Epithelial cell of prostate (primary cell): ENCODE data around the gene FKBP3.
"Not testable (repeated sequence)": the region's sequence is repeated elsewhere in the genome, so short reads cannot be mapped to it uniquely, and the experiment has no call there.

Source experiments
- DNase-seq: peaks from one replicate; pipeline ENCODE4 v3.0.0-alpha.2; 2011; ENCODE audit warnings: low read depth, low spot score
- H3K27ac ChIP-seq: fragments of 450-650 bp; 2 replicates; pipeline ENCODE4 v1.5.1; 2017; ENCODE audit warnings: mild to moderate bottlenecking

Gene FKBP3

DNA sequence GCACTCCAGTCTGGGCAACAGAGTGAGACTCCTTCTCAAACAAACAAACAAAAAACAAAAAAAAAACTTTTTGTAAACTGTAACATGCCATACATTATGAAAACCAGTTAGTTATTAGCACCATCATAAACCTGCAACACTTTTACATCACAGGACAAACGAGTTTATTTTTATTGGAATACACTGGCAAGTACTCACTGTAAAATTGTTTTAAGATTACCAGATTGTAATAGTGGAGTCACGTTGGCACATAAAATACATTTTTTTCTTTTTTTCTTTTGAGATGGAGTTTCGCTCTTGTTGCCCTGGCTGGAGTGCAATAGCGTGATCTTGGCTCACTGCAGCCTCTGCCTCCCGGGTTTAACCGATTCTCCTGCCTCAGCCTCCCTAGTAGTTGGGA is 15.7 kb downstream of the FKBP3 start:
- no peak overlapping the region for H3K27ac ChIP-seq
- DNase-seq = no peak

DNA sequence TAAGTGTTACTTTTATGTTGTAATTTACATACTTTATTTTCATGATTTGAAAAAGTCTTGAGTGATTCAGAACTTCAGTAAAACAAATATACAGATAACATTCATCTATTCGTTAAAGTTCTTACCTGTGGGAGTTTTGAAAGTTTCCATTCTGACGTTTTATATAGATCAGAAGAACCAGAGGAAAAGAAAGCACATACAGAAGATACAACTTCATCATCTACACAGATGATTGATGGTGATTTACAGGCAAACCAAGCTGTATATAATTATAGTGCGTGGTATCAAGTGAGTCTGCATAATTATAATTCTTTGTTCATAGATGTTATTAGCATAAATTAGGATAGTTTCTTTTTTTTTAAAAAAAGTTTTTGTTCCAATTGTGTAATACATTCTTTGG is 20.0 kb downstream of the FKBP3 start:
- H3K27ac ChIP-seq = no peak overlapping the region
- DNase-seq = no peak

DNA sequence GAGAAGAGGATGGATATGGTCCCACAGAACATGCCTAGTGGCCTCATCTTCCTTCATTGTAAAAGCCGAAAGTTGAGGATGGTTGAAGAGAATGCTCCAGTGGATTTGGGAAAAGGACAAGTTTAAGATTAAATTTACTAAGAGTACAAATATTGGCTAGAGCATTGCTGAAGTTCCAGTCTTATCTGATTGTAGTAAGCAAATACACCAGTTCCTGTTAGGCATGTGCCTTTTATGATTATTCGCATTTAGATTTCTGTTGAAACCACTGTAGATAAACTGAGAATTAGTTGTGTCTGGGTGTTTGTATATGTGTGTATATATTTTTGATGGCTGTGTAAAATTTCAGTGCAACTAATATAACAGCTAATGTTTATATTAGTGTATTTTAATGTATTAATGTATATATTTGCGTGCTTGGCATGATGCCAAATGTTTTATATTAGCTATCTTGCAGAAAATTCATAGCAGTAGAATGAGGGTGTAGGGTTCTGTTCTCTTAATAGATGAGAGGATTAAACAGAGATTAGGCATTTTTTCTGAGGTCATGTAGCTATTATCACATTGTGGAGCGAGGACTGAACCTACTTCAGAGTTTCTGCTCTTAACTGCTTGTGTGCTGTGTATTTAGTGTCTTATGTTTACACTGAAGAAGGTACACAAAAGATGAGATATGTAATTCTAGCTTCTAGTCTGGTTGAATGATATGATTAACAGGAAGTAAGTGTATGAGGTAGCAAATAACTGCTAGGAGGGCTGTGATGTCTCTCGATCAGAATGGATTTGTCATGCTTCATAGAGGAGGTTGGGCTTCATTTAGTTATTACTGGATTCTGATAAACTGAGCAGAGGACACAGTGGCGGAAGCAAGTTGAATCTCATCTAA is 21.1 kb downstream of the FKBP3 start:
- DNase-seq = no peak
- H3K27ac ChIP-seq = peak overlapping the region; percentile 30

DNA sequence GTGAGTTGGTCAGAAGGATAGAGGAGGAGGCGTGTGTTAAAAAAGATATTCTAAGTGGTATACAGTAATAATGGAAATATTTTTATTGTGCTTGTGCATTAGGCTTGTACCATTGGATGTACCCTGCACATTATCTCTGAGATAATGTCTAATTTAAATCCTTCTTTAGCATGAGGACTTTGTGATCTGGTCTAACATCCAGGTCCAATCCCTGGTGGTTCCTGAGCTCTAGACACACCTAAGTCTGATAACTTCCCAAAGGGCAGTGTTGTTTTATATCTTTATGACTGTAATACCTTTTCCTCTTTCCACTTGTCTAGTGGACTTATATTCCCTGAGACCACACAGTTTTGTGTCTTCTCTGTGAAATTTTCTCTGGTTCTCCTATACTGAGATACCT is 29.7 kb downstream of the FKBP3 start:
- DNase-seq = no peak
- H3K27ac ChIP-seq = no peak overlapping the region

DNA sequence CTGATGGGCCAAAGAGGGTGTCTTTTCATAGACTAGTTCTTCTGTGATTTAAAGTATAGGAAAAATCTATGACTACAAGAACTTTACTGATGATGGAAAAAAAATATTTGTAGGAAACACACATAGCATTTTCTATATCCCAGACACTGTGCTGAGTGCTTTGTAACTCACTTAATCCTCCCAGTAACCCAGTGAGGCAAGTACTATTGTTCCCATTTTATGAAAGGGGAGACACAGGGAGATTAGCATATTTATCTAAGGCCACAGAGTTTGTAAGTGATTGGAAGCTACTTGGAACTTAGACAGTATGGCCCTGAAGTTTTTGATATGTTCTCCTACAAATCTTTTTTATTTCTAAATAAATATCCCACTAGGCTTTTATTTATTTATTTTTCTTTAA is 30.5 kb downstream of the FKBP3 start:
- DNase-seq = no peak

DNA sequence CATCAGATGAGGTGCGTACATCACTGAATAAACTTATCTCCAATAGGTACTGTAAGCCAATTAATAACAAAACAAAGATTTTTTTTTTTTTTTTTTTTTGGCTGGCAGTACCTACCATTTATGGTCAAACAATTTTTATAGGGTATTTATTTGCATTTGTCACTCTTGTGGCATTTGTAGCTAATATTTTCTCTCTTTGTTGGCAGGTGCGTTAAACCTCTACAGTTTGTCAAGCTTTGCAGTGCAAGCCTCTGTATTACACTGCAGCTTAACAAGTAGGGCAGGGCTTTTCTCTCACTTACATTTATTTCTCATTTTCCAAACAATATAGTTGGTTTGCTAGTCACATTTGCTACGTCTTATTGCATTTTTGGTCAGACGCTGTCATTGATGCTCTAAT is 38.1 kb downstream of the FKBP3 start:
- no peak for DNase-seq
- no peak overlapping the region for H3K27ac ChIP-seq

More for the DNA sequence above, 30.5 kb downstream of the FKBP3 start:
- H3K27ac ChIP-seq = no peak overlapping the region

DNA sequence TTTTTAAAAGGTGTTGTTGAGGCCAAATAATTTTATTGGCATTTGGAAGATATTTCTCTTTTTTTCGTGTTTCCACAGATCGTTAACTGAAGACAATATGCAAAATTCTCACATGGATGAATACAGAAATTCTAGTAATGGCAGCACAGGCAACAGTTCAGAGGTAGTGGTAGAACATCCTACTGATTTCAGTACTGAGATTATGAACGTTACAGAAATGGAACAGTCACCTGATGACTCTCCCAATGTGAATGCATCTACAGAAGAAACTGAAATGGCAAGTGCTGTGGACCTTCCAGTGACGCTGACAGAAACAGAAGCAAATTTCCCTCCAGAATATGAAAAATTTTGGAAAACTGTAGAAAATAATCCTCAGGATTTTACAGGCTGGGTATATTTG is 39.1 kb downstream of the FKBP3 start:
- no peak for DNase-seq
- no peak overlapping the region for H3K27ac ChIP-seq

DNA sequence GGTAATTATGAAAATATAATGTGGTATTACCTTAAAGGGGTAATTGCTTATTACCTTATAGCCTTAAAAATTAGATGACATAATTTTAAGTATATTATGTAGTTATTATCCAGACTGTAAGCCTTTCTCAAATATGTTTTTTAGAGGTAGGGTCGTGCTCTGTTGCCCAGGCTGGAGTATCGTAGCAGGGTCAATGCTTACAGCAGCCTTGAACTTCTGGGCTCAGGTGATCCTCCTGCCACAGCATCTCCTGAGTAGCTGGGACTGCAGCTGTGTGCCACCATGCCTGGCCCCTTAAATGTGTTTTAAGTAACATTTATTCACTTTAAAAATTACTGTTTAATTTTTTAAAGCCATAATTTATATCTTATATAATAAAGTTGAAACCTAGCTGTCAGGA is 40.0 kb downstream of the FKBP3 start:
- H3K27ac ChIP-seq = no peak overlapping the region
- no peak for DNase-seq

DNA sequence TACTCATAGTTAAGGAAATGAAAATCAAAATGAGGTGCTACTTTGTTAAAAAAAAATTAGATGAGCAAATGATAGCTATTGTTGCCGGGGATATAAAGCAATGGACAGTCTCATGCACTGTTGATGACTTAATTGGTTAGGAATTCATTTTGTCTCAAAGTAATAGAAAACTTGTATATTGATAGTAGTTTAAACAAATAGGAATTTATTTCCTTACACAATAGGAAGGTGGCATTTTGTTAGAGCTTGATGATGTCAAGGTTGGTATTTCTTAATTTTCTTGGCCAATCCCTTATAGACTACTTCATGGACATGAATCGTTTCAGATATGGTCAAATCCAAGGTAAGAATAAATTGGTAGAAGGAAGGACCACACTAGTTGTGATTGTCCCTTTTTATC is 42.6 kb downstream of the FKBP3 start:
- no peak for DNase-seq
- peak overlapping the region; percentile 17 for H3K27ac ChIP-seq

DNA sequence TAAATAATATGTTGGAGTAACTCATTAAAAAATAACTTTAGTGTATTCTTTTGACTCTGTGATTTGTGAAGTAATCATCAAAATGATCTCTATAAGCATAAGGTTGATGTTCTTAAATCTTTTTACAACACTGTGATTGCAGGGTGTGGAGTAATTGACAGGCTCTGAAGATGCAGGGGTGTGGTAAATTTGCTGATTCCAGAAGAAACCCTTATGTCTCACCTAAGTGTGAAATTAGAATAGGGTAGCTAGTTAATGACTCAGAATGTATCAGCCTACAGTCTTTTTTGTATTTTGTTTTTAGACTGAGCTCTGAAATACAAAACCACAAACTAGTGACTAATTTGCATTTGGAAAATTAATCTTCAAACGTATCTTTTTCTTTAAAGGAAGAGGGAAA is 44.5 kb downstream of the FKBP3 start:
- peak overlapping the region; percentile 42 for H3K27ac ChIP-seq
- DNase-seq = peak; percentile 45

DNA sequence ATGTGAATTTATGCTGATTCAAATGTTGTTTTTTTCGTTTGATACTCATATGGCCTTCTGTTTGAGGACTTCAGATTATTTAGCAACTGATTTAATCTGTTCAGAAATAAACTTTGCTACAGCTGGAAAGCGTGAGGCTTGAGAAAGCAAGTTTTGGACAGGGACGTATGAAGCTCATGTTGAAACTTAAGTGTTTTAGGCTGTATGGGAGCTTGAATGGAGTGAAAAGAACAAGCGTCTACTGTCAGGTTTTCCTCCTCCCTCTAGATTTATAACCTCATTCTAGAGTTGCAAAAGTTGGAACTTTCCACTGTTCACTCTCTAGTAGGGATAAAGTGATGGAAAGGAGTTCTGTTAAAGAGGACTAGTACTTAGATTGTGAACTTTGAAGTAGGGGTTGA is 49.3 kb downstream of the FKBP3 start:
- DNase-seq = no peak
- H3K27ac ChIP-seq = peak overlapping the region; percentile 77

DNA sequence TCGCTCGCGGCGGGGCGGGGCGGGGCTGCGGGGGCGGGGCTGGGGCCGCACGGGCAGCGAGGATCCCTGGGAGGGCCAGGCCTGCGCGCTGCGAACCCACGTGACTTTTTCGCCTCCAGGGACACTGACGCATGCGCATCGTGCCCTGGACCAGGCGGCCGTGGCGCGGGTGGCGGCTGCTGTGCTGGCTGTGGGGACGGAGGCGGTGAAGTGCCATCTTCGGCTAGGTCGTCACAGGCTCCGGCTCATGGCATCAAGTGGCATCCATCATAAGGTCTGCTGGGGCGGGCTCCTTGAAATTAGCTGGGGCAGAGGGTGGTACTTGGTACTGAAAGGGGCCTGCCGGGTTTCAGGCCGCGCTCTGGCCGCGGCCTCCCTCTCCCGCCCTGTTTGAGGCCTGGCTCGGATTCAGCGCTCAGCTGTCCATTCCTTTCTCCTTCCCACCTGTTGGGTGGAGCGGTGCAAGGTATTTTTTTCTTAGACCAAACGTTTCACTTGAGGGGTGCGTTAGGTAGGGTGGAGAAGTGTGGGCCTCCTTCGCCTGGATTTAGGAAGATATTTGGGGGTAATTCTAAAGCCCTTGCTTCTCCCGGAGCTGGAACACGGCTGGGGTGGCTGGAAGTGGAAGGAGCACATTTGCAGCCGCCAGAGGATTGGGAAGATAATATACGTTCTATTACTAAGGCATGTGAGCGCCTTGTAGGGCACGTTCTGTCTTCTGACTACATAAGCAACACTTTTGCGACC is 50.1 kb downstream of the FKBP3 start, which contains the start of gene PRPF39:
PRPF39 (plus strand) TSS at position 141 of the 747 bp plus-strand sequence. CDS start 11,124 bp downstream, outside the sequence.
- DNase-seq = peak; percentile 44
- H3K27ac ChIP-seq = peak within 1 kb of the TSS; percentile 77

DNA sequence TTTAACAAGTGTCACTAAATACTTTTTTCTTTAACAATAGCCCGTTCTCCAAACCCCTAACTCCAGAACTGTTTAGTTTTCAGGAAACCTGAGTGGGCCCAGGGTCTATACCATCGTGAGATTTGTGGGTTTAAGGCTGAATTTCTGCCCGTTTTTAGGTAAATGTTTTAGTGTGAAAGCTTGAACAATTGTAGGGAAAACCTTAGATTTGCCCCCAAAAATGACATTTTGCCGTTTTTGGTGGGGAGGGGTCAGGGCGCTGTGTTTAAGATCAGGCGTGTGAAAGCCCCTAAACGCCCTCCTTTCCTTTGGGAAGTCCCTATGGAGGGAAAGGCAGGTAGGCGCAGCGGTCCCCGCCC is 50.7 kb downstream of the FKBP3 start:
- peak overlapping the region; percentile 77 for H3K27ac ChIP-seq

DNA sequence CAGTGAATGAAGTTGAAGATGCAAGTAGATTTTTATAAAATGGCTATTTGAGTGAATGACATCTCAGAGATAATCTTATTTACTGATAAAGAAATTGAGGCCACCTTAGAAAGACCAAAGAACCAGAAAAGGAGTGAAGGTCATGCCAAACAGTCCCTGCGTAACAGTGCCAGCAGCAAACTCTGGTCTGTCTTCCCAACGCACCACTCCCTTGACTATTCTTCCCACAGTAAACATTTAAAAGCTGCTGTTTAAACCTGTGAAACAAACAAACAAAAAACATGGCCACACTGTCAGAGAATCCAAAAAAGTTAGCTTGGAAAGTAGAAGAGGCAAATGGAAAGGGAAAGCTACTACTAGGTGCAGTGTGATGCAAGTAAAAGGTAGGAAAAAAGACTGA is 51.9 kb downstream of the FKBP3 start:
- DNase-seq = no peak
- no peak overlapping the region for H3K27ac ChIP-seq

More for the DNA sequence above, 50.7 kb downstream of the FKBP3 start:
- no peak for DNase-seq

DNA sequence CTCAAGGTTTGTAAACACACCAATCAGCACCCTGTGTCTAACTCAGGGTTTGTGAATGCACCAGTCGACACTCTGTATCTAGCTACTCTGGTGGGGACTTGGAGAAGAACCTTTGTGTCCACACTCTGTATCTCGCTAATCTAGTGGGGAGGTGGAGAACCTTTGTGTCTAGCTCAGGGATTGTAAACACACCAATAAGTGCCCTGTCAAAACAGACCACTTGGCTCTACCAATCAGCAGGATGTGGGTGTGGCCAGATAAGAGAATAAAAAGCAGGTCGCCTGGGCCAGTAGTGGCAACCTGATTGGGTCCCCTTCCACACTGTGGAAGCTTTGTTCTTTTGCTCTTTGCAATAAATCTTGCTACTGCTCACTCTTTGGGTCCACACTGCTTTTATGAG is 53.2 kb downstream of the FKBP3 start:
- not testable (repeated sequence) for H3K27ac ChIP-seq, DNase-seq

DNA sequence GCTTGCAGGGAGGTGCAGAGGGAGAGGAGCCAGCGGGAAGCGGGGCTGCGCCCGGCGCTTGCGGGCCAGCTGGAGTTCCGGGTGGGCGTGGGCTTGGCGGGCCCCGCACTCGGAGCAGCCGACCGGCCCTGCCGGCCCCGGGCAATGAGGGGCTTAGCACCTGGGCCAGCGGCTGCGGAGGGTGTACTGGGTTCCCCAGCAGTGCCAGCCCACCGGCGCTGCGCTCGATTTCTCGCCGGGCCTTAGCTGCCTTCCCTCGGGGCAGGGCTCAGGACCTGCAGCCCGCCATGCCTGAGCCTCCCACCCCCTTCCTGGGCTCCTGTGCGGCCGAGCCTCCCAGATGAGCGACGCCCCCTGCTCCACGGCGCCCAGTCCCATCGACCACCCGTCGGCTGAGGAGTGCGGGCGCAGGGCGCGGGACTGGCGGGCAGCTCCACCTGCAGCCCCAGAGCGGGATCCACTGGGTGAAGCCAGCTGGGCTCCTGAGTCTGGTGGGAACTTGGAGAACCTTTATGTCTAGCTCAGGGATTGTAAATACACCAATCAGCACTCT is 53.8 kb downstream of the FKBP3 start:
- H3K27ac ChIP-seq, DNase-seq: not testable (repeated sequence)

DNA sequence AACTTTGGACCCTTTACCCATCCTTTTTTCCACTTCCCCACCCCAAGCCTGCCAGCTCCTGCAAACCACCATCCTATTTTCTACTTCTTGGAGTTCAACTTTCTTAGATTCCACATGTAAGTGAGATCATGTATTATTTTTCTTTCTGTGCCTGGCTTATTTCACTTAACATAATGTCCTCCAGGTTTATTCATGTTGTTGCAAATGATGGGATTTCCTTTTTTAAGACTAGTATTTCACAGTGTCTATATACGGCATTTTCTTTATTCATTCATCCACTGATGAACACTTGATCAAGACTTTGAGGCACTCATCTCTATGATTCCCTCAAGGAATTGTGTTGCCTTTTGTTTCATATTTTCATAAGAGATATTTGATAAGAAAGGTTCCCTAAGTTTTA is 56.0 kb downstream of the FKBP3 start:
- no peak for DNase-seq
- no peak overlapping the region for H3K27ac ChIP-seq

DNA sequence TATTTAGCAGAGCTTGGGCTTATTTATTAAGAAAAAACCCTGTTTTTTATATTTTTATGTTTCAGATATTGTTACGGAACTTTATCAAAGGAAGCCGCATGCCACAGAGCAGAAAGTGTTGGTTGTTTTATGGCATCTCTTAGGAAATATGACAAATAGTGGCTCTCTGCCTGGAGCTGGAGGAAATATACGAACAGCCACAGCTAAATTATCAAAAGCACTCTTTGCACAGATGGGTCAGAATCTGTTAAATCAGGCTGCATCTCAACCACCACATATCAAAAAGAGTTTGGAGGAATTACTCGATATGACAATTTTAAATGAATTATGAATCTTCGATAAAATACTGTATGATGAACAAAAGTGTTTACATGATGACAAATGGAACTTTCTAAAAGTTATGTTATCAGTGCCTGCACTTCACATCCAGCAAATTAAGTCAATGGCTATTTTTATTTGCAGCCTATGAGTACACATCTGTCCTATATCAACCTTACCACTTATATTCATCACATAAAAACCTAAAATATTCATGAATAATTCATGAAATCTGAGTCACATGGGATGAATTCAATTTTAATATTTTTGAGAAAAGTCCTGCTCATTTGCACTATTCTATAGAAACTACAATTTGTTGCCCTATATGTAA is 60.9 kb downstream of the FKBP3 start:
- DNase-seq = no peak

DNA sequence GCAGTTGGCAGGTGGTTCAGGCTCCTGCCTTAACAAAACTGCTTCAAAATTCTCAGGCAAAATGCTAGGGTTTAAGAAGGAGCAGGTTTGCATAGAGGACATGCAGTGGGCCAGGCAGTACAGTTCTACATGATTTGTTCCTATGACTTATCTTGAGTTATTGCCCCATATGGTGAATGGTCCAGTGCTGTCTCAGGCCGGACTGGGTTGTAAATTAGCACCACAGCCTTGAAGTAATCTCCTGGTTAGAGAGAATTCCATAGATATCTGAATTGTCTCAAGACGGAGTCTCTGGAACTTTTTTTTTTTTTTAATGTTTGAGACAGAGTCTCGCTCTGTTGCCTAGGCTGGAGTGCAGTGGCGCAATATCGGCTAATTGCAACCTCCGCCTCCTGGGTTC is 62.2 kb downstream of the FKBP3 start:
- DNase-seq = no peak
- no peak overlapping the region for H3K27ac ChIP-seq

More for the DNA sequence above, 60.9 kb downstream of the FKBP3 start:
- H3K27ac ChIP-seq = no peak overlapping the region

DNA sequence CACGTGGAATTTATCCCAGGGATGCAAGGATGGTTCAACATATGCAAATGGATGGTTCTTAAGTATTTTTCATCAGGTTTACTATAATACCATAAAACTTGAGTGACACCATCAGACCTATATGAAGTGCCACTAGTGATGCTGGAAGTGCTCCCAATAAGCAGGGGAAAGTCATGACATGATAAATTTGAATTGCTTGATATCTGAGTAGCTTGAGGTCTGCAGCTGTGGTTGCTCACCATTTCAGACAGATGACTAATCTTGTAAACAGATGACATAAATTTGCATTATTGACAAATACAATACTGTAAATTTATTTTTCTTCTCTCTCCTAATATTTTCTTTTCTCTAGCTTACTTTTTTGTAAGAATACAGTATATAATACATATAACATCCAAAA is 64.1 kb downstream of the FKBP3 start:
- no peak overlapping the region for H3K27ac ChIP-seq
- no peak for DNase-seq

DNA sequence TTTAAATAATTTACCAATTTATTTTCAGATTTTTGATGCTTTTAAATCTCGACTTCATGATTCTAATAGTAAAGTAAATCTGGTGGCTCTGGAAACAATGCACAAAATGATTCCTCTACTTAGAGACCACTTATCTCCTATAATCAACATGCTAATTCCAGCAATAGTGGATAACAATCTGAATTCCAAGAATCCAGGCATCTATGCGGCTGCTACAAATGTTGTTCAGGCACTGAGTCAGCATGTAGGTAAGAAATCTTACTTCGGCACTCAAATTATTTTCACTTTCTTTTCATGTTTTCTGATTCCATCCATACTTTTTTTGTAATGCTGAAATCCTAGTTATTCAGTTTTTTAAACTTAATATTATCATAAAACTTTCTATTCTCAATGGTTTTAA is 65.9 kb downstream of the FKBP3 start:
- no peak overlapping the region for H3K27ac ChIP-seq
- DNase-seq = no peak
